Measurements from ENCODE around the gene DBT. TPM values are rescaled to one million over a fixed set of nuclear protein-coding genes. Genes with fewer than 3 reads are reported as not detected.
"Not testable (repeated sequence)": the region's sequence is repeated elsewhere in the genome, so short reads cannot be mapped to it uniquely, and the experiment has no call there.

DBT gene
- 11.0 to 13.5 TPM (median 12.4 TPM) in 3 replicates for total RNA-seq
- long read RNA-seq, full-length matches to known transcripts, result 11 of 16 reads
- long read RNA-seq, partial matches to known transcripts, result 0 of 16 reads
- long read RNA-seq, other reads (novel, unspliced or antisense), result 5 of 16 reads

DNA sequence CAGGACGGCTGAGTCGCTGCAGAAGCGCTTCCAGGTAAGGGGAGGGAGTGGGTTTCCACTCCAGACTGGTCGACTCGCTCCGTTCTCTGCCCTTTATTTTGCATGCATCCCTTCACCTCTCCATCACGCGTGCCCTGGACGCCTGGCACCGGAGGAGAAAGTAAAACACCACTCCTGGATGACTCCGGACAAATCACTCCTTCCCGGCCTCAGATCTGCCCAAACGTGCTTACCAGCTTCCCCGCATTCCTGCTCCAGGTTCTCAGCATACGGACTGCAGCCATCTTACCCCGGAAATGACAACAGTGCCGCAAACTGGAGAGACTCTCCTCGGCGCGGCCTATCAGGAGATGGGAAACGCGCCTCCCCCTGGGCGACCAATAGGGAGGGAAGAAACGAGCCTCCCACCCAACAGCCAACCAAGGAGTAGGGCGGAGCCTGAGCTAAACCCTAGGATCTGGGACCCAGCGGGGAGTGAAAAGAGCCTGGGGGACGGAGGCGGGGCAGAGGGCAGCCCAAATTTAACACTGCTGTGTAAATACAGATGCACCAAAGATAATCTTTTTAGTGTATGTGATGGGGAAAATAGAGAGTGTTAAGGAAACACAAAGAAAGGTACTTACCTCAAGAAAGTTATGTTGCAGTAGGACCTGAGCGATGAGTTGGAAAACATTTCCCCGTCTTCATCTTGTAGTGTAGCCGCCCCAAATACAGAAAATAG, at the start of gene DBT:
TSS of gene DBT (minus strand) at position 298 of the 721 bp plus-strand sequence. CDS start at position 284, 14 bp downstream.
- H3K36me3 Mint-ChIP-seq (ENCODE audit: low read depth), result no peaks in the 10 kb centered on the region
- no peak within 1 kb of the TSS for H3K27ac Mint-ChIP-seq (ENCODE audit: unreplicated experiment)
- H3K9me3 Mint-ChIP-seq (ENCODE audit: low read depth), result no peaks in the 10 kb centered on the region
- H3K27me3 Mint-ChIP-seq (ENCODE audit: low read depth), result peaks cover 11% of the 10 kb centered on the region
- peak; percentile 96 for DNase-seq (ENCODE audit: low spot score)
- peaks cover 11% of the 10 kb centered on the region for H3K4me1 Mint-ChIP-seq (ENCODE audit: low read depth)
- TF ChIP-seq CTCF (IDR thresholded peaks at IDR 0.05), result no peak
- H3K4me3 Mint-ChIP-seq (ENCODE audit: unreplicated experiment), result no peak within 1 kb of the TSS

DNA sequence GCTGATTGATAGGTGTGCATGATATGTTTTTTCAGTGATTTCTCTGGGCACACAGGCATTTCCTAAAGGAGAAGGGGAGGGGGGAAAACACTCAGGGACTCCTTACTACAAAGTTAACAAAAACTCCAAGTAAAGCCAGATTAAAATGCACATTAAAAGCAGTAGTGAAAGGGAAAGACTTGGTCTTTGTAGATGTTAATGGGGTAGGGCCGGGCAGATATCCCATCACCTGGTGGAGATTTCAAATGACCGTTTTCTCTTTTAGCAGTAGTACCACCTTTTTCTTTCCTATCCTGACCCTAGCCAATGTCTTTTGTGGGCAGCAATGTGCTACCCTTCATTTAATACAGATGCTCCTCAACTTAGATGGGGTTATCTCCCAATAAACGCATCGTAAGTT, 48.9 kb upstream of the DBT start:
- no peak overlapping the region for H3K27ac Mint-ChIP-seq (ENCODE audit: unreplicated experiment)
- no peak for TF ChIP-seq CTCF (IDR thresholded peaks at IDR 0.05)
- H3K4me3 Mint-ChIP-seq (ENCODE audit: unreplicated experiment), result no peak overlapping the region
- DNase-seq (ENCODE audit: low spot score), result no peak
- H3K36me3 Mint-ChIP-seq (ENCODE audit: low read depth), result peaks cover 2% of the 10 kb centered on the region
- H3K4me1 Mint-ChIP-seq (ENCODE audit: low read depth), result no peaks in the 10 kb centered on the region
- peaks cover 3% of the 10 kb centered on the region for H3K9me3 Mint-ChIP-seq (ENCODE audit: low read depth)
- no peaks in the 10 kb centered on the region for H3K27me3 Mint-ChIP-seq (ENCODE audit: low read depth)

DNA sequence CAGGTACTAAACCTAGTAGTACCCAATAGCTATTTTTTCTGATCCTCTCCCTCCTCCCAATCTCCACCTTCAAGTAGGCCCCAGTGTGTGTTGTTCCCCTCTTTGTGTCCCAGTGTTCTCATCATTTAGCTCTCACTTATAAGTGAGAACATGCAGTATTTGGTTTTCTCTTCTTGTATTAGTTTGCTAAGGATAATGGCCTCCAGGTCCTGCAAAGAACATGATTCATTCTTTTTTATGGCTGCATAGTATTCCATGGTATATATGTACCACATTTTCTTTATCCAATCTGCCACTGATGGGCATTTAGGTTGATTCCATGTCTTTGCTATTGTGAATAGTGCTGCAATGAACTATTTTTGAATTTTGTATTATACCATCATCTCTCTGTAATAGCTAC, 47.4 kb upstream of the DBT start:
- not testable (repeated sequence) for H3K4me3 Mint-ChIP-seq (ENCODE audit: unreplicated experiment); DNase-seq (ENCODE audit: low spot score); H3K27me3 Mint-ChIP-seq (ENCODE audit: low read depth); H3K36me3 Mint-ChIP-seq (ENCODE audit: low read depth); H3K27ac Mint-ChIP-seq (ENCODE audit: unreplicated experiment); H3K4me1 Mint-ChIP-seq (ENCODE audit: low read depth); H3K9me3 Mint-ChIP-seq (ENCODE audit: low read depth)

GRCh38 chr1:100296140-100296539, 46.5 kb upstream of the DBT start:
- no peaks in the 10 kb centered on the region for H3K27me3 Mint-ChIP-seq (ENCODE audit: low read depth)
- no peak for DNase-seq (ENCODE audit: low spot score)
- peaks cover 11% of the 10 kb centered on the region for H3K36me3 Mint-ChIP-seq (ENCODE audit: low read depth)
- no peak for TF ChIP-seq CTCF (IDR thresholded peaks at IDR 0.05)
- H3K9me3 Mint-ChIP-seq (ENCODE audit: low read depth), result peaks cover 3% of the 10 kb centered on the region
- no peaks in the 10 kb centered on the region for H3K4me1 Mint-ChIP-seq (ENCODE audit: low read depth)
- H3K27ac Mint-ChIP-seq (ENCODE audit: unreplicated experiment), result no peak overlapping the region
- no peak overlapping the region for H3K4me3 Mint-ChIP-seq (ENCODE audit: unreplicated experiment)

DNA sequence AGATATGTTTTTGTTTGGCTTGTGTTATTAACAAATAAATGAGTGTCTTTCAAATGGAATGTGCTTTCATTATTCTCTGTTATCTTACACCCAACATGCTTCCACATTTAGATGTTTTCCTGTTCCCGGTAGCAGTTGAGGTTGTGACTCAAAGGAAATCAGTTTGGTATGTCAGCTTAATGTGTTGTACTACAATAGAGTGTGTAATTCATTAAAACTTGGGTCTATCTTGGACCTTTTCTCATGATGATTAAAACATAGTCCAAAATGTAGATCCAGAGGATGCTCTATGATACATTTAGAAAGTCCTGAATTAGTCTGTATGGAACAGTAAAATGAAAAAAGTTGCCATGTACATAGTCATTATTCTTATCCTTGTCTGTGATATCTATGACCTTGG, 43.1 kb upstream of the DBT start:
- no peak overlapping the region for H3K4me3 Mint-ChIP-seq (ENCODE audit: unreplicated experiment)
- H3K27me3 Mint-ChIP-seq (ENCODE audit: low read depth), result no peaks in the 10 kb centered on the region
- TF ChIP-seq CTCF (IDR thresholded peaks at IDR 0.05), result no peak
- H3K9me3 Mint-ChIP-seq (ENCODE audit: low read depth), result peaks cover 3% of the 10 kb centered on the region
- no peak overlapping the region for H3K27ac Mint-ChIP-seq (ENCODE audit: unreplicated experiment)
- H3K4me1 Mint-ChIP-seq (ENCODE audit: low read depth), result no peaks in the 10 kb centered on the region
- H3K36me3 Mint-ChIP-seq (ENCODE audit: low read depth), result peaks cover 17% of the 10 kb centered on the region
- no peak for DNase-seq (ENCODE audit: low spot score)

- Mint-ChIP-seq H3K4me3 (ENCODE audit: unreplicated experiment) (no peak overlapping the region), H3K27ac (ENCODE audit: unreplicated experiment) (no peak overlapping the region), H3K4me1 (ENCODE audit: low read depth) (no peaks in the 10 kb centered on the region), H3K27me3 (ENCODE audit: low read depth) (no peaks in the 10 kb centered on the region), H3K9me3 (ENCODE audit: low read depth) (no peaks in the 10 kb centered on the region), H3K36me3 (ENCODE audit: low read depth) (peaks cover 24% of the 10 kb centered on the region)
- no peak for TF ChIP-seq CTCF (IDR thresholded peaks at IDR 0.05)
- DNase-seq (ENCODE audit: low spot score), result no peak
Measured at GRCh38 chr1:100290291-100290690, 40.7 kb upstream of the DBT start.

All from chondrocyte (in vitro differentiated cells).